Cardiac muscle cell (in vitro differentiated cells and primary cell): Measurements from ENCODE around the gene MRPL33. TPM values are rescaled to one million over a fixed set of nuclear protein-coding genes. Genes with fewer than 3 reads are reported as not detected.

ENCODE experiments used
- DNase-seq, 2 donors: peaks; one replicate each; pipeline versions ENCODE4 v3.0.0 to v3.0.0-alpha.2; 2010 to 2017; ENCODE audit warnings: low read depth in 1 of 2, low spot score in 1 of 2
- H3K27ac ChIP-seq: fragments of 200-600 bp; sonication (generic); 2 replicates; pipeline ENCODE4 v1.5.1; 2016
- H3K27me3 ChIP-seq: fragments of 200-600 bp; sonication (generic); 2 replicates; pipeline ENCODE4 v1.6.0; 2016; ENCODE audit warnings: control low read depth
- H3K36me3 ChIP-seq: fragments of 200-600 bp; sonication (generic); 2 replicates; pipeline ENCODE4 v1.5.1; 2016; ENCODE audit warnings: control low read depth
- H3K4me1 ChIP-seq: fragments of 200-600 bp; sonication (generic); 2 replicates; pipeline ENCODE4 v1.8.1; 2017; ENCODE audit warnings: low read depth, mild to moderate bottlenecking, mixed run types
- H3K4me3 ChIP-seq: fragments of 200-600 bp; sonication (generic); 2 replicates; pipeline ENCODE4 v1.5.1; 2016; ENCODE audit warnings: mild to moderate bottlenecking
- H3K9me3 ChIP-seq: fragments of 200-600 bp; sonication (generic); 2 replicates; pipeline ENCODE4 v1.5.1; 2017; ENCODE audit warnings: low read depth, mild to moderate bottlenecking, control low read depth
- polyA plus RNA-seq: library from polyadenylated mRNA; unstranded; fragments of >200 nt; fragmentation: Nextera tagmentation; extraction: Ambion mirVana; gene quantifications from 2 replicates; pipeline ENCODE4 v1.2.1, GENCODE V29; 2016
- total RNA-seq: library from RNA; depleted of rRNA; stranded (reverse); fragments of >200 nt; gene quantifications from 2 replicates; pipeline ENCODE4 v1.2.3, GENCODE V29; 2016
- TF ChIP-seq, protein P1 (sequence below): IDR thresholded peaks from 2 replicates; pipeline ENCODE4 v1.5.1; 2012; ENCODE audit warnings: low read depth, mild to moderate bottlenecking, low read length

The MRPL33 gene
- total and polyA plus RNA-seq, 2 experiments from 2014 or later, result 46.6 to 271 TPM

DNA sequence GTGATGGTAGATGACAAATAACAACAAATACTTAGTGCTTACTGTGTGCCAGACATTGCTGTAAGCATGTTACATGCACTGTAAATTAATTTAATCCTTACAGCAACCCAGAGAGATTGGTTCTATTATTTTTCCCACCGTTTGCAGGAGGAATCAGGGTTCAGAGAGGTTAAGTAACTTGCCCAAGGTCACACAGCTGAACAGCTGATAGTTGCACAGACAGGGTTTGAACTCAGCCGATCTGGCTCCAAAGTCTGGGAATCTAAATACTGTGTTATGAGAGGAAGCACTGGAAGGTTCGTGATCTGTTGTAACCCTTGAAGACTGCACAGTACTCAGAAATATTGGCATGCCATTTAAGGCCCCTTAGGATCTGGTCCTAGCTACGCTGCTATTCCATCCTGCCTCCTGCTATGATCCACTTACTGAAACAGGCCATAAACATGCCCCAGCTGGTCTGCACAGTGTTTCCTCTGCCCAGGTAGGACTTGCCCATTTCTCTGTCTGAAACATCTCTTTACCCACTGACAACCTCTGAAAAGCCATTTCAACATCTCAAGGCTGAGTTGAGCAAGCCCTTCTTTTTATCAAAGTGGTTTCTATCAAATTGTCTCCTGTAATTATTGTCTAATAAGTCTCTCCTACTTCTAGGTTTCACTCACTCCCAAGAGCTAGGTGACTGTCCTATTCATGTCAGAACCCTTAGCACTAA, 40.4 kb upstream of the MRPL33 start:
- H3K27me3 ChIP-seq, result peaks cover 7% of the 10 kb centered on the region
- no peaks in the 10 kb centered on the region for H3K9me3 ChIP-seq
- no peak overlapping the region for H3K27ac ChIP-seq
- H3K36me3 ChIP-seq, result no peaks in the 10 kb centered on the region
- no peak for DNase-seq
- TF ChIP-seq, protein P1, sequence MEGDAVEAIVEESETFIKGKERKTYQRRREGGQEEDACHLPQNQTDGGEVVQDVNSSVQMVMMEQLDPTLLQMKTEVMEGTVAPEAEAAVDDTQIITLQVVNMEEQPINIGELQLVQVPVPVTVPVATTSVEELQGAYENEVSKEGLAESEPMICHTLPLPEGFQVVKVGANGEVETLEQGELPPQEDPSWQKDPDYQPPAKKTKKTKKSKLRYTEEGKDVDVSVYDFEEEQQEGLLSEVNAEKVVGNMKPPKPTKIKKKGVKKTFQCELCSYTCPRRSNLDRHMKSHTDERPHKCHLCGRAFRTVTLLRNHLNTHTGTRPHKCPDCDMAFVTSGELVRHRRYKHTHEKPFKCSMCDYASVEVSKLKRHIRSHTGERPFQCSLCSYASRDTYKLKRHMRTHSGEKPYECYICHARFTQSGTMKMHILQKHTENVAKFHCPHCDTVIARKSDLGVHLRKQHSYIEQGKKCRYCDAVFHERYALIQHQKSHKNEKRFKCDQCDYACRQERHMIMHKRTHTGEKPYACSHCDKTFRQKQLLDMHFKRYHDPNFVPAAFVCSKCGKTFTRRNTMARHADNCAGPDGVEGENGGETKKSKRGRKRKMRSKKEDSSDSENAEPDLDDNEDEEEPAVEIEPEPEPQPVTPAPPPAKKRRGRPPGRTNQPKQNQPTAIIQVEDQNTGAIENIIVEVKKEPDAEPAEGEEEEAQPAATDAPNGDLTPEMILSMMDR, result no peak
- H3K4me1 ChIP-seq, result peaks cover 8% of the 10 kb centered on the region
- H3K4me3 ChIP-seq, result no peak overlapping the region

DNA sequence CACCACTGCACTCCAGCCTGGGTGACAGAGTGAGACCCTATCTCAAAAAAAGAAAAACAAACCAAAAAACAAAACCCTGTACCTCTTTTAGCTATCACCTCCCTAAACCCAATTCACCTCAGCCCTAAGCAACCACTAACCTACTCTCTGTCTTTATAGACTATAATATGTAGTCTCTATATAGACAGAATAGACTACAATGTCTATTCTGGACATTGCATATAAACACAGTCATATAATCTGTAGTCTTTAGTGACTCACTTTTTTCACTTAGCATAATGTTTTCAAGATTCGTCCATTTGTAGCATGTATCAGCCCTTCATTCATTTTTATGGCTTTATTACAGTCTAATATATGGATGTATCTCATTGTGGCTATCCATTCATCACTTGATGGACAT, 37.2 kb upstream of the MRPL33 start:
- DNase-seq, result no peak
- Histone ChIP-seq H3K36me3 (no peaks in the 10 kb centered on the region), H3K27me3 (peaks cover 7% of the 10 kb centered on the region), H3K9me3 (no peaks in the 10 kb centered on the region), H3K27ac (no peak overlapping the region), H3K4me3 (no peak overlapping the region), H3K4me1 (peaks cover 8% of the 10 kb centered on the region)
- TF ChIP-seq, protein P1, result no peak

GRCh38 chr2:27735263-27735904, 36.1 kb upstream of the MRPL33 start:
- TF ChIP-seq, protein P1, result no peak
- Histone ChIP-seq H3K36me3 (no peaks in the 10 kb centered on the region), H3K27ac (no peak overlapping the region), H3K4me3 (peak overlapping the region; percentile 22), H3K4me1 (peaks cover 8% of the 10 kb centered on the region), H3K9me3 (no peaks in the 10 kb centered on the region), H3K27me3 (peaks cover 7% of the 10 kb centered on the region)
- DNase-seq, result peak; percentile 48 to 90

GRCh38 chr2:27736031-27736889, 35.3 kb upstream of the MRPL33 start:
- TF ChIP-seq, protein P1, result no peak
- no peaks in the 10 kb centered on the region for H3K36me3 ChIP-seq
- H3K9me3 ChIP-seq, result no peaks in the 10 kb centered on the region
- peak in 1 of 2 donors; percentile 26 for DNase-seq
- H3K27ac ChIP-seq, result no peak overlapping the region
- H3K27me3 ChIP-seq, result peaks cover 7% of the 10 kb centered on the region
- peaks cover 8% of the 10 kb centered on the region for H3K4me1 ChIP-seq
- no peak overlapping the region for H3K4me3 ChIP-seq

- TF ChIP-seq, protein P1, result no peak
- H3K36me3 ChIP-seq, result no peaks in the 10 kb centered on the region
- peaks cover 7% of the 10 kb centered on the region for H3K27me3 ChIP-seq
- no peaks in the 10 kb centered on the region for H3K9me3 ChIP-seq
- no peak overlapping the region for H3K27ac ChIP-seq
- H3K4me1 ChIP-seq, result peaks cover 8% of the 10 kb centered on the region
- DNase-seq, result no peak
- H3K4me3 ChIP-seq, result no peak overlapping the region
These were observed 34.7 kb upstream of the MRPL33 start for GRCh38 chr2:27736890-27737204.
